GM23338 (cell line): ENCODE measurements around the gene LIFR. TPM values are rescaled to one million over a fixed set of nuclear protein-coding genes. Genes with fewer than 3 reads are reported as not detected.

ENCODE experiments used
- ATAC-seq: fragments of 200-7000 bp; cut with Tn5 transposase; 3 replicates; pipeline ENCODE4 v1.9.1; 2020
- DNase-seq: peaks from one replicate; pipeline ENCODE4 v3.0.0-alpha.2; 2015; ENCODE audit warnings: low spot score
- H2AFZ ChIP-seq: fragments of 200-600 bp; sonication (generic); 2 replicates; pipeline ENCODE4 v1.8.0; 2016; ENCODE audit warnings: antibody characterized with exemption, mild to moderate bottlenecking, moderate library complexity
- H3F3A ChIP-seq: fragments of 200-600 bp; sonication (generic); replicated peaks from 2 replicates; pipeline ENCODE4 v1.8.0; 2017; ENCODE audit warnings: antibody characterized with exemption, mixed run types, low read depth
- H3K27ac ChIP-seq: fragments of 200-600 bp; sonication (generic); 2 replicates; pipeline ENCODE4 v1.6.1; 2016; ENCODE audit warnings: low read depth
- H3K27me3 ChIP-seq: fragments of 200-600 bp; sonication (generic); 2 replicates; pipeline ENCODE4 v1.8.0; 2016; ENCODE audit warnings: mild to moderate bottlenecking, mixed run types, moderate library complexity; ENCODE audit not compliant: insufficient read depth
- H3K36me3 ChIP-seq: fragments of 200-600 bp; sonication (generic); 2 replicates; pipeline ENCODE4 v1.8.0; 2016; ENCODE audit warnings: mild to moderate bottlenecking; ENCODE audit not compliant: insufficient read depth
- H3K4me1 ChIP-seq: fragments of 200-600 bp; sonication (generic); 2 replicates; pipeline ENCODE4 v1.8.0; 2016; ENCODE audit warnings: mild to moderate bottlenecking, moderate library complexity; ENCODE audit not compliant: insufficient read depth
- H3K4me2 ChIP-seq: fragments of 200-600 bp; sonication (generic); 2 replicates; pipeline ENCODE4 v1.7.1; 2017; ENCODE audit warnings: mixed run types
- H3K4me3 ChIP-seq: fragments of 200-600 bp; sonication (generic); 2 replicates; pipeline ENCODE4 v1.6.1; 2016; ENCODE audit warnings: mixed run types
- H3K79me2 ChIP-seq: fragments of 200-600 bp; sonication (generic); replicated peaks from 2 replicates; pipeline ENCODE4 v1.8.0; 2017; ENCODE audit warnings: mild to moderate bottlenecking; ENCODE audit not compliant: insufficient read depth
- H3K9me2 ChIP-seq: fragments of 200-600 bp; sonication (generic); 2 replicates; pipeline ENCODE4 v1.8.0; 2017; ENCODE audit not compliant: insufficient read depth
- H4K20me1 ChIP-seq: fragments of 200-600 bp; sonication (generic); replicated peaks from 2 replicates; pipeline ENCODE4 v1.8.0; 2017; ENCODE audit warnings: mild to moderate bottlenecking; ENCODE audit not compliant: insufficient read depth
- H3K27ac Mint-ChIP-seq: 2 replicates; pipeline ENCODE4 v1.8.0; 2020; ENCODE audit warnings: inconsistent platforms, mild to moderate bottlenecking, moderate library complexity, mixed read lengths
- H3K27me3 Mint-ChIP-seq: 3 replicates; pipeline ENCODE4 v1.8.0; 2022; ENCODE audit warnings: low read depth, mild to moderate bottlenecking, moderate library complexity, mixed read lengths, inconsistent platforms; ENCODE audit not compliant: insufficient read depth, poor library complexity
- H3K36me3 Mint-ChIP-seq: 3 replicates; pipeline ENCODE4 v1.8.0; 2021; ENCODE audit warnings: low read depth, mild to moderate bottlenecking, inconsistent platforms, moderate library complexity, mixed read lengths
- H3K4me1 Mint-ChIP-seq: 3 replicates; pipeline ENCODE4 v1.8.0; 2020; ENCODE audit warnings: mild to moderate bottlenecking, inconsistent platforms, mixed read lengths
- H3K4me3 Mint-ChIP-seq: 3 replicates; pipeline ENCODE4 v1.8.0; 2021; ENCODE audit warnings: moderate library complexity, mild to moderate bottlenecking, inconsistent platforms, mixed read lengths
- H3K9me3 Mint-ChIP-seq: 3 replicates; pipeline ENCODE4 v1.8.0; 2020; ENCODE audit warnings: moderate library complexity, mild to moderate bottlenecking, inconsistent platforms, mixed read lengths
- CREB1 ChIP-seq: fragments of 250-450 bp; sonication (Bioruptor Pico); IDR thresholded peaks from 2 replicates; pipeline ENCODE4 v1.5.0; 2020; ENCODE audit warnings: low read depth, mild to moderate bottlenecking, moderate library complexity
- CTCF ChIP-seq, 2 experiments: fragments of 200-600 bp in 1 of 2; sonication (generic) in 1 of 2; conservative IDR thresholded peaks; 2 replicates each; pipeline versions ENCODE4 v1.5.1 to v1.6.1; 2016 to 2017; ENCODE audit warnings: antibody characterized with exemption in 2 of 2, low read depth in 2 of 2, mild to moderate bottlenecking in 2 of 2, moderate library complexity in 1 of 2
- JUNB ChIP-seq: IDR thresholded peaks from one replicate; pipeline ENCODE4 v1.6.1; 2016; ENCODE audit warnings: antibody characterized with exemption; ENCODE audit not compliant: unreplicated experiment
- NANOG ChIP-seq: IDR thresholded peaks from 2 replicates; pipeline ENCODE4 v1.6.1; 2016; ENCODE audit warnings: antibody characterized with exemption, borderline replicate concordance
- POLR2AphosphoS5 ChIP-seq: IDR thresholded peaks from 2 replicates; pipeline ENCODE4 v1.6.1; 2016; ENCODE audit warnings: antibody characterized with exemption, low read depth
- STAT1 ChIP-seq: IDR thresholded peaks from one replicate; pipeline ENCODE4 v1.6.1; 2016; ENCODE audit warnings: antibody characterized with exemption; ENCODE audit not compliant: unreplicated experiment
- ZNF114 ChIP-seq: fragments of 250-450 bp; sonication (Bioruptor Pico); IDR thresholded peaks from 2 replicates; pipeline ENCODE4 v1.5.0; 2020; ENCODE audit warnings: mild to moderate bottlenecking, moderate library complexity
- ZNF331 ChIP-seq: fragments of 250-450 bp; sonication (Bioruptor Pico); IDR thresholded peaks from 2 replicates; pipeline ENCODE4 v1.5.0; 2020; ENCODE audit warnings: low read depth, mild to moderate bottlenecking, moderate library complexity
- polyA plus RNA-seq: library from polyadenylated mRNA; unstranded; fragments of >200 nt; fragmentation: Nextera tagmentation; extraction: Ambion mirVana; gene quantifications from 2 replicates; pipeline ENCODE4 v1.2.1, GENCODE V29; 2016
- total RNA-seq: library from RNA; depleted of rRNA; stranded (reverse); fragments of >200 nt; shearing (Covaris generic); gene quantifications from 2 replicates; pipeline ENCODE4 v1.2.3, GENCODE V29; 2014
- TF ChIP-seq, protein P1 (sequence below): IDR thresholded peaks from 2 replicates; pipeline ENCODE4 v1.6.1; 2016; ENCODE audit warnings: antibody characterized with exemption
- TF ChIP-seq, protein P2 (sequence below): fragments of 250-450 bp; sonication (Bioruptor Pico); IDR thresholded peaks from 2 replicates; pipeline ENCODE4 v1.5.0; 2020; ENCODE audit warnings: mild to moderate bottlenecking, moderate library complexity

Gene LIFR
- total and polyA plus RNA-seq, 2 experiments from 2014 or later, result 11.0 to 25.2 TPM

- no peaks in the 10 kb centered on the region for H4K20me1 ChIP-seq
- no peaks in the 10 kb centered on the region for H3K9me2 ChIP-seq
- H3K4me1 ChIP-seq, result peaks cover 25% of the 10 kb centered on the region
- H3K27me3 ChIP-seq, result no peaks in the 10 kb centered on the region
- H3F3A ChIP-seq, result no peaks in the 10 kb centered on the region
- peaks cover 7% of the 10 kb centered on the region; the same call in 2 of the 3 replicates for H3K9me3 Mint-ChIP-seq
- no peak overlapping the region for H3K27ac Mint-ChIP-seq
- ATAC-seq (no peak), DNase-seq (no peak)
- H2AFZ ChIP-seq, result no peak overlapping the region
- H3K4me2 ChIP-seq, result no peak overlapping the region
- peaks cover 45% of the 10 kb centered on the region for H3K79me2 ChIP-seq
- no peak overlapping the region for H3K4me3 ChIP-seq
- no peak for TF ChIP-seq CTCF (conservative IDR thresholded peaks at IDR 0.05; ENCODE audit: low read depth in 2 of 2)
- TF ChIP-seq STAT1, result no peak
- peaks cover 53% of the 10 kb centered on the region for H3K4me1 Mint-ChIP-seq
- H3K27me3 Mint-ChIP-seq, result peaks cover 3% of the 10 kb centered on the region
- H3K36me3 ChIP-seq, result no peaks in the 10 kb centered on the region
- H3K4me3 Mint-ChIP-seq, result no peak overlapping the region
- peaks cover 6% of the 10 kb centered on the region; the same call in 2 of the 3 replicates for H3K36me3 Mint-ChIP-seq
- no peak overlapping the region for H3K27ac ChIP-seq
Measured at GRCh38 chr5:38531518-38531917, 24.9 kb downstream of the LIFR start.

DNA sequence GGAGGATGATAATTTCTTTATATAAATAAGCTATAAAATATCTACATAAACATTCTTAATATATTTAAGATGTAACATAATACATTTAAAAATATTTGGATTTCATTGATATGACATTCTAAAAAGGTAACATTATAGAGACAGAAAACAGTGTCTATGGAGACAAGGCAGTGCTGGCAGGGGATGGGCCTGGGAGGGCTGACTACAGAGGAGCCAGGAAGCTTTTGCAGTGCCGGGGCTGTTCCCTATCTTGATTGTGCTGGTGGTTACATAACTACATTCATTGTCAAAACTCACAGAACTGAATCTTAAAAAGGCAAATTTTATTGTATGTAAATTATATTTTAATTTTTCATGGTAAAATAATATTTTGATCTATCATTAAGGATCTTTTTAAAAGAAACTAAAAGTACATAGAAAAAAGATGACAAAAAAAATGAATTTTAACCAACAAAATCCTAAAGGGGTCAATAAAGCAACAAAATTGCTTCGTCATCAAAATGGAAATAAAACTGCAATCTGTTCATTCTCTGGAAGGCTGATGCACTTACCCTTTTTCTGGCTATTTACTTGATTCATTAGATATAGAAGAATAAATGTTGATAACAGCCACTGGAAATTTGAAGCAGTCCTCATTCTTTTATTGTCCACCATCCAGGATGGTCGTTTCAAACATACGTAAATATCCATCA, 26.3 kb downstream of the LIFR start:
- Histone ChIP-seq H4K20me1 (no peaks in the 10 kb centered on the region), H2AFZ (no peak overlapping the region), H3K4me1 (peaks cover 34% of the 10 kb centered on the region), H3K4me2 (no peak overlapping the region), H3K27ac (no peak overlapping the region), H3F3A (no peaks in the 10 kb centered on the region), H3K27me3 (no peaks in the 10 kb centered on the region), H3K4me3 (no peak overlapping the region), H3K9me2 (no peaks in the 10 kb centered on the region), H3K79me2 (peaks cover 32% of the 10 kb centered on the region), H3K36me3 (no peaks in the 10 kb centered on the region)
- ATAC-seq (no peak), DNase-seq (no peak)
- Mint-ChIP-seq H3K36me3 (peaks cover 6% of the 10 kb centered on the region; the same call in 2 of the 3 replicates), H3K4me1 (peaks cover 54% of the 10 kb centered on the region), H3K27me3 (peaks cover 3% of the 10 kb centered on the region), H3K4me3 (no peak overlapping the region), H3K9me3 (peaks cover 7% of the 10 kb centered on the region; the same call in 2 of the 3 replicates), H3K27ac (no peak overlapping the region)
- TF ChIP-seq ZNF331 (CRISPR knock-in tag), result no peak
- no peak for TF ChIP-seq CTCF (conservative IDR thresholded peaks at IDR 0.05; ENCODE audit: low read depth in 2 of 2)
- no peak for TF ChIP-seq POLR2AphosphoS5
- TF ChIP-seq, protein P1, sequence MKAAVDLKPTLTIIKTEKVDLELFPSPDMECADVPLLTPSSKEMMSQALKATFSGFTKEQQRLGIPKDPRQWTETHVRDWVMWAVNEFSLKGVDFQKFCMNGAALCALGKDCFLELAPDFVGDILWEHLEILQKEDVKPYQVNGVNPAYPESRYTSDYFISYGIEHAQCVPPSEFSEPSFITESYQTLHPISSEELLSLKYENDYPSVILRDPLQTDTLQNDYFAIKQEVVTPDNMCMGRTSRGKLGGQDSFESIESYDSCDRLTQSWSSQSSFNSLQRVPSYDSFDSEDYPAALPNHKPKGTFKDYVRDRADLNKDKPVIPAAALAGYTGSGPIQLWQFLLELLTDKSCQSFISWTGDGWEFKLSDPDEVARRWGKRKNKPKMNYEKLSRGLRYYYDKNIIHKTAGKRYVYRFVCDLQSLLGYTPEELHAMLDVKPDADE, result no peak
- TF ChIP-seq ZNF114 (CRISPR knock-in tag), result no peak
- no peak for TF ChIP-seq JUNB
- no peak for TF ChIP-seq CREB1
- TF ChIP-seq, protein P2, sequence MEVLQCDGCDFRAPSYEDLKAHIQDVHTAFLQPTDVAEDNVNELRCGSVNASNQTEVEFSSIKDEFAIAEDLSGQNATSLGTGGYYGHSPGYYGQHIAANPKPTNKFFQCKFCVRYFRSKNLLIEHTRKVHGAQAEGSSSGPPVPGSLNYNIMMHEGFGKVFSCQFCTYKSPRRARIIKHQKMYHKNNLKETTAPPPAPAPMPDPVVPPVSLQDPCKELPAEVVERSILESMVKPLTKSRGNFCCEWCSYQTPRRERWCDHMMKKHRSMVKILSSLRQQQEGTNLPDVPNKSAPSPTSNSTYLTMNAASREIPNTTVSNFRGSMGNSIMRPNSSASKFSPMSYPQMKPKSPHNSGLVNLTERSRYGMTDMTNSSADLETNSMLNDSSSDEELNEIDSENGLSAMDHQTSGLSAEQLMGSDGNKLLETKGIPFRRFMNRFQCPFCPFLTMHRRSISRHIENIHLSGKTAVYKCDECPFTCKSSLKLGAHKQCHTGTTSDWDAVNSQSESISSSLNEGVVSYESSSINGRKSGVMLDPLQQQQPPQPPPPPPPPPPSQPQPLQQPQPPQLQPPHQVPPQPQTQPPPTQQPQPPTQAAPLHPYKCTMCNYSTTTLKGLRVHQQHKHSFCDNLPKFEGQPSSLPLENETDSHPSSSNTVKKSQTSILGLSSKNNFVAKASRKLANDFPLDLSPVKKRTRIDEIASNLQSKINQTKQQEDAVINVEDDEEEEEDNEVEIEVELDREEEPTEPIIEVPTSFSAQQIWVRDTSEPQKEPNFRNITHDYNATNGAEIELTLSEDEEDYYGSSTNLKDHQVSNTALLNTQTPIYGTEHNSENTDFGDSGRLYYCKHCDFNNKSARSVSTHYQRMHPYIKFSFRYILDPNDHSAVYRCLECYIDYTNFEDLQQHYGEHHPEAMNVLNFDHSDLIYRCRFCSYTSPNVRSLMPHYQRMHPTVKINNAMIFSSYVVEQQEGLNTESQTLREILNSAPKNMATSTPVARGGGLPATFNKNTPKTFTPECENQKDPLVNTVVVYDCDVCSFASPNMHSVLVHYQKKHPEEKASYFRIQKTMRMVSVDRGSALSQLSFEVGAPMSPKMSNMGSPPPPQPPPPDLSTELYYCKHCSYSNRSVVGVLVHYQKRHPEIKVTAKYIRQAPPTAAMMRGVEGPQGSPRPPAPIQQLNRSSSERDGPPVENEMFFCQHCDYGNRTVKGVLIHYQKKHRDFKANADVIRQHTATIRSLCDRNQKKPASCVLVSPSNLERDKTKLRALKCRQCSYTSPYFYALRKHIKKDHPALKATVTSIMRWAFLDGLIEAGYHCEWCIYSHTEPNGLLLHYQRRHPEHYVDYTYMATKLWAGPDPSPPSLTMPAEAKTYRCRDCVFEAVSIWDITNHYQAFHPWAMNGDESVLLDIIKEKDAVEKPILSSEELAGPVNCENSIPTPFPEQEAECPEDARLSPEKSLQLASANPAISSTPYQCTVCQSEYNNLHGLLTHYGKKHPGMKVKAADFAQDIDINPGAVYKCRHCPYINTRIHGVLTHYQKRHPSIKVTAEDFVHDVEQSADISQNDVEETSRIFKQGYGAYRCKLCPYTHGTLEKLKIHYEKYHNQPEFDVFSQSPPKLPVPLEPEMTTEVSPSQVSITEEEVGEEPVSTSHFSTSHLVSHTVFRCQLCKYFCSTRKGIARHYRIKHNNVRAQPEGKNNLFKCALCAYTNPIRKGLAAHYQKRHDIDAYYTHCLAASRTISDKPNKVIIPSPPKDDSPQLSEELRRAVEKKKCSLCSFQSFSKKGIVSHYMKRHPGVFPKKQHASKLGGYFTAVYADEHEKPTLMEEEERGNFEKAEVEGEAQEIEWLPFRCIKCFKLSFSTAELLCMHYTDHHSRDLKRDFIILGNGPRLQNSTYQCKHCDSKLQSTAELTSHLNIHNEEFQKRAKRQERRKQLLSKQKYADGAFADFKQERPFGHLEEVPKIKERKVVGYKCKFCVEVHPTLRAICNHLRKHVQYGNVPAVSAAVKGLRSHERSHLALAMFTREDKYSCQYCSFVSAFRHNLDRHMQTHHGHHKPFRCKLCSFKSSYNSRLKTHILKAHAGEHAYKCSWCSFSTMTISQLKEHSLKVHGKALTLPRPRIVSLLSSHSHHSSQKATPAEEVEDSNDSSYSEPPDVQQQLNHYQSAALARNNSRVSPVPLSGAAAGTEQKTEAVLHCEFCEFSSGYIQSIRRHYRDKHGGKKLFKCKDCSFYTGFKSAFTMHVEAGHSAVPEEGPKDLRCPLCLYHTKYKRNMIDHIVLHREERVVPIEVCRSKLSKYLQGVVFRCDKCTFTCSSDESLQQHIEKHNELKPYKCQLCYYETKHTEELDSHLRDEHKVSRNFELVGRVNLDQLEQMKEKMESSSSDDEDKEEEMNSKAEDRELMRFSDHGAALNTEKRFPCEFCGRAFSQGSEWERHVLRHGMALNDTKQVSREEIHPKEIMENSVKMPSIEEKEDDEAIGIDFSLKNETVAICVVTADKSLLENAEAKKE (CRISPR knock-in tag), result no peak
- no peak for TF ChIP-seq NANOG
- TF ChIP-seq STAT1, result no peak
